Kidney epithelial cell (primary cell): ENCODE measurements around the gene TCEA2. TPM values are rescaled to one million over a fixed set of nuclear protein-coding genes. Genes with fewer than 3 reads are reported as not detected.

Experiments used
- DNase-seq: peaks from one replicate; pipeline ENCODE4 v3.0.0-alpha.2; 2010; ENCODE audit warnings: low read depth
- H3K27me3 ChIP-seq: 2 replicates; pipeline ENCODE4 v1.6.0; 2011; ENCODE audit warnings: low read length; ENCODE audit not compliant: control insufficient read depth, insufficient read depth
- H3K36me3 ChIP-seq: 2 replicates; pipeline ENCODE4 v1.5.1; 2011; ENCODE audit warnings: low read length; ENCODE audit not compliant: control insufficient read depth, insufficient read depth
- H3K4me3 ChIP-seq: 2 replicates; pipeline ENCODE4 v1.5.1; 2011; ENCODE audit warnings: low read depth, mild to moderate bottlenecking, control low read depth, low read length
- total RNA-seq: library from RNA; depleted of rRNA; stranded (reverse); fragments of >200 nt; gene quantifications from 2 replicates; pipeline ENCODE4 v1.2.3, GENCODE V29; 2015
- TF ChIP-seq, protein P1 (sequence below): IDR thresholded peaks from 2 replicates; pipeline ENCODE4 v1.5.1; 2011; ENCODE audit warnings: mild to moderate bottlenecking, moderate library complexity, low read length, control low read depth, inconsistent platforms; ENCODE audit not compliant: insufficient read depth, poor library complexity, severe bottlenecking

TCEA2 gene
- total RNA-seq, 1 donor from 2014 or later, result 23.9 TPM

DNA sequence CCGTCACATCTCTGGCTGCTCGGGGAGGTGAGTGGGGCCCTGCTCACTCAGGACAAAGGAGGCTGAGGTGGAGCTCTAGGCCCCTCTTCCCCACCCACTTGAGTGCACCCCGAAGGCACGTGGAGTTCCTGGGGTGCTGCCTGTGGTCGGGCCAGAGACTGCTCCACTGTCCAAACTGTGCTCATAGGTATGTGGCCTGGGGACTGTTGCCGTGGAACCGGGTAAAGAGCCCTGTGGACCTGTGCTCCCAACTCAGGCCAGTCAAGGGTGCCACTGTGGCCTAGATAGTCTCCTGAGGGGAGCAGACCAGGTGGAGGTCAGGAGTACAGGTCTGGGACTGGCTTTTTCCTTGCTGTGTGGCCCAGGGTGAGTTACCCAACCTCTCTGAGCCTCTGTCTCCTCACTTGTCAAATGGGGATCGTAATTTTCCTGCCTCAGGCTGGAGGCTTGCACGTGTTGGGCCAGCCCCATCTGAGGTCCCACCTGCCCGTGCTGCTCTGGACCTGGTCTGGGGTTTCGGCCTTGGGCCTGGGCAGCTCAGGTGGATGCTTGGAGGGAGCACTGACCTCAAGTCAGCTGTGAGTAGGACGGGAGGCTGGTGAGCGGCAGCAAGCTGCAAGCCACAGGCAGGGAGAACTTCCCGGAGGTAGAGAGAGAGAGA, 56.8 kb downstream of the TCEA2 start:
- no peak for DNase-seq

DNA sequence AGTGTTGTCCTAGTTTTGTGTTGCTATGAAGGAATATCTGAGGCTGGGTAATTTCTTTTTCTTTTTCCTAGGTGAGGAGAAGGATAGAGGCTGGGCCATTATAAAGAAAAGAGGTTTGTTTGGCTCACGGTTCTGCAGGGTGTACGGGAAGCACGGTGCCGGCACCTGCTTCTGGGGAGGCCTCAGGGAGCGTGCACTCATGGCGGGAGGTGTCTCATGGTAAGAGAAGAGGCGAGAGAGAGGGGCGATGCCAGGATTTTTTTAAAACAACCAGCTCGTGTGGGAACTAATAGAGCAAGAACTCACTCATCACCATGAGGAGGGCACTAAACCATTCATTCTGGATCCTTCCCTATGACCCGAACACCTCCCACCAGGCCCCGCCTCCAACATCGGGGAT, 58.6 kb downstream of the TCEA2 start:
- no peak for DNase-seq
- Histone ChIP-seq H3K27me3 (peaks cover 11% of the 10 kb centered on the region), H3K36me3 (no peaks in the 10 kb centered on the region), H3K4me3 (no peak overlapping the region)
- TF ChIP-seq, protein P1, sequence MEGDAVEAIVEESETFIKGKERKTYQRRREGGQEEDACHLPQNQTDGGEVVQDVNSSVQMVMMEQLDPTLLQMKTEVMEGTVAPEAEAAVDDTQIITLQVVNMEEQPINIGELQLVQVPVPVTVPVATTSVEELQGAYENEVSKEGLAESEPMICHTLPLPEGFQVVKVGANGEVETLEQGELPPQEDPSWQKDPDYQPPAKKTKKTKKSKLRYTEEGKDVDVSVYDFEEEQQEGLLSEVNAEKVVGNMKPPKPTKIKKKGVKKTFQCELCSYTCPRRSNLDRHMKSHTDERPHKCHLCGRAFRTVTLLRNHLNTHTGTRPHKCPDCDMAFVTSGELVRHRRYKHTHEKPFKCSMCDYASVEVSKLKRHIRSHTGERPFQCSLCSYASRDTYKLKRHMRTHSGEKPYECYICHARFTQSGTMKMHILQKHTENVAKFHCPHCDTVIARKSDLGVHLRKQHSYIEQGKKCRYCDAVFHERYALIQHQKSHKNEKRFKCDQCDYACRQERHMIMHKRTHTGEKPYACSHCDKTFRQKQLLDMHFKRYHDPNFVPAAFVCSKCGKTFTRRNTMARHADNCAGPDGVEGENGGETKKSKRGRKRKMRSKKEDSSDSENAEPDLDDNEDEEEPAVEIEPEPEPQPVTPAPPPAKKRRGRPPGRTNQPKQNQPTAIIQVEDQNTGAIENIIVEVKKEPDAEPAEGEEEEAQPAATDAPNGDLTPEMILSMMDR, result no peak

More for the DNA sequence above, 56.8 kb downstream of the TCEA2 start:
- Histone ChIP-seq H3K36me3 (no peaks in the 10 kb centered on the region), H3K4me3 (peak overlapping the region; percentile 9), H3K27me3 (peaks cover 19% of the 10 kb centered on the region)
- TF ChIP-seq, protein P1, result no peak

Other genes with a start within 250 kb of the TCEA2 start
- gene ZBTB46, start 231.9 kb upstream of the TCEA2 start, total RNA-seq, result 7.2 and 7.8 TPM in 2 replicates
- not detected in 2 replicates for gene ABHD16B, start 201.7 kb upstream of the TCEA2 start, total RNA-seq
- gene TPD52L2, start 197.9 kb upstream of the TCEA2 start, total RNA-seq, result 166 and 177 TPM in 2 replicates
- gene DNAJC5, start 168.1 kb upstream of the TCEA2 start, total RNA-seq, result 53.9 and 57.2 TPM in 2 replicates
- 19.6 and 25.6 TPM in 2 replicates for gene UCKL1, start 106.8 kb upstream of the TCEA2 start, total RNA-seq
- gene ZNF512B, start 93.3 kb upstream of the TCEA2 start, total RNA-seq, result 10.8 TPM in 2 replicates
- 8.0 and 9.6 TPM in 2 replicates for gene SAMD10, start 83.6 kb upstream of the TCEA2 start, total RNA-seq
- gene PRPF6, start 82.1 kb upstream of the TCEA2 start, total RNA-seq, result 75.4 and 78.5 TPM in 2 replicates
- gene C20orf204, start 27.0 kb upstream of the TCEA2 start, total RNA-seq, result 0.21 and 0.27 TPM in 2 replicates
- 0.04 and 0.07 TPM in 2 replicates for gene SOX18, start 13.6 kb upstream of the TCEA2 start, total RNA-seq
- gene RGS19, start 16.3 kb downstream of the TCEA2 start, total RNA-seq, result 13.1 and 14.1 TPM in 2 replicates
- 0.21 and 0.68 TPM in 2 replicates for gene OPRL1, start 16.9 kb downstream of the TCEA2 start, total RNA-seq
- gene LKAAEAR1, start 21.2 kb downstream of the TCEA2 start, total RNA-seq, result not detected in 2 replicates
- gene NPBWR2, start 44.4 kb downstream of the TCEA2 start, total RNA-seq, result not detected in 2 replicates
- gene MYT1, start 101.3 kb downstream of the TCEA2 start, total RNA-seq, result not detected in 2 replicates
- gene PCMTD2, start 192.6 kb downstream of the TCEA2 start, total RNA-seq, result 37.9 and 53.8 TPM in 2 replicates